ENCODE results near the gene UBN1.

Gene UBN1

DNA sequence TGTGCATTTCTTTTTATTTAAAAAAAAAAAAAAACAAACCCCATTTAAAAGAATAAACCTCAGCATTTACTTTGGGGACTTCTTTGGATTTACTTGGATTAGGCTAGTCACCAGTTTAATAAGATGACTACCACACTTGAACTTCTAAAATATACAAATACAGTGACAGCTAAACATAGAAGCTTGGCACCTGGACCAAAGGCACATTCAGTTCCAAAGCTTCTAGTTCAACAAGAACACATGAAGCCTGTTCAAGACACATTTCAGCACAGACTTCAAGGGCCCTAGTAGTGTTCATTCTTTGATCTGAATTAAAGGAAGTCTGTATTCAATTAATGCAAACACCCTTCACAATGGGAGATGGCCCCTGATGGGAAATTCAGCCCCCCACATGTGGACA is 33.2 kb upstream of the UBN1 start:
- FAIRE-seq = no peak
- DNase-seq (ENCODE audit: low spot score) = no peak

DNA sequence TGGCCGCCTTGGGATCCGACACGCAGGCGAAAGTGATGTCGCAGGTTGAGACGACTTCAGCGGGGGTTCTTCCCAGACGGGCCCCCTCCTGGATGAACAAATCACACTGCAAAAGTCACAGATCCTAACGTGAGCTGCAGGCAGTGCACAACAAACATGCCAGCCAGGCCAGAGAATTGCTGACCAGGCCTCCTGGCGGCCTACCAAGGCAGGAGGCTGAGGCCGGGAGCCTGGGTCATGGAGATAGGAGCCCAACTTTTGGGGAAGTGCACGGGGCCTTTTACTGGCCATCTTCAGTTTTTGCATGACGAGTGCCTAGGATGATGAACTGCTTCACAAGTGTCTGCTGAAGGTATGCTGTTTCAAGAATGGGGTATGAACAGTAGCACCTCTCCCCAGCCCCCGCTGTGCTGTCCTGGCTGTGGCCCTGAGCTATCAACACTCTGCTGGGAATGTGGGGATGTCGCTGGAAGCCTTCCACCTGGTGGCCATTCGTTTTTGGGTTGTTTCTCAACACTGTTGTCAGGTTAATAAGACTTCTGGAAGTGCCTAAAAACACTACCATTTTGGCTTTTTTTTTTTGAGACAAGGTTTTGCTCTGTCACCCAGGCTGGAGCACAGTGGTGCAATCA is 32.6 kb upstream of the UBN1 start:
- no peak for FAIRE-seq
- no peak for DNase-seq (ENCODE audit: low spot score)

DNA sequence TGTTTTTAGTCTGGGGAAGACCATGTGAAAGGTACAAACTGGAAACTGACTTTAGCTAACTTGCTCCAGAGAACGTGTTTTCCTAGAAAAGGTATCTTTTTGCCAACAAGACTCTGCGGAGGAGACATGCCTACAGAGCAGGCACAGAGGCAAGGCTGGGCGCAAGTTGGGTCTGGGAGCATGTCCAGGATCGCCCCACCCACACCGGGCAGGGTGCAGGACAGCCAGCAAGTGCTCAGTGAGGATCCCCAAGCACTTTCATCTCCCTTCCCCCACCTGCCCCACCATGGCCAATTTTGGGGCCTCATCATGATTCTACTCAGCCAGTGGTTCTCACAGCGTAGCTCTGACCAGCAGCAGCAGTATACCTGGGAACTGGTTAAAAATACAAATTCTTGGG is 26.6 kb upstream of the UBN1 start:
- DNase-seq (ENCODE audit: low spot score) (no peak), FAIRE-seq (no peak)

- no peak for DNase-seq (ENCODE audit: low spot score)
- no peak for FAIRE-seq
Measured at GRCh38 chr16:4825196-4825595, 22.1 kb upstream of the UBN1 start.

DNA sequence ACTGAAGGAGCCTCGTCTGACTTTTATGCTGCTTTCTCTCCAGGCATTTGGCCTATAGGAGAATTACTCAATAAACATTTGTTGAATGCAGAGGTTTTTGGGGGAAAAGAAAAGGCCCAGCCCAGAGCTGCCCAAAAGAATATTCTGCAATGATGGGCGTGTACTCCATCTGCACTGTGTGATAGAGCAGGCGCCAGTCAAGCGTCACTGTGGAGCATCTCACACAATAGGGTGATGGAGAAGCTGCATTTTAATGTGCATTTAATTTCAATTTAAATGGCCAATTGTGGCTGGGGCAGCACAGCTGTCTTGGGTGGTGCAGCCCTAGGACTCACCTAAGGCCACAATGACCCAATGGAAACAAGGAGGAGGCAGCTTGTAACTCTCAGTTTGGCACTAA is 20.8 kb upstream of the UBN1 start:
- DNase-seq (ENCODE audit: low spot score) (no peak), FAIRE-seq (no peak)

DNA sequence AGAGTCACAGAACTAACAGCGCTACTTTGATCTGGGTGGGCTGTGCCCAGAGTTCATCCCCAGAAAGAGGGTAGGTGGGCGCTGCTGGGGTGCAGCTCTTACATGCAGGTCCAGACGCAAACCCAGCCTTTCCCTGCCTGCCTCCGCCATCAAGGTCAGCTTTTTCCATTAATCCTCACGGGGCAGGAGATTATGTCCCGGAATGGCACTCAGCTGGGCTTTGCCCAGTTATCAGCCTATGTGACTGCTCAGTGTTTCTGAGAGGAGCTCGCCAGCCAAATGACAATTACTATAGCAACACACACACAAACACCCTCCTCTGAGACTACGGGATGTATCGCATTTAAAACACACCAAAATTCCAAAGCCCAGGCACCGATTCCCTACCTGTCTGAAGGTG is 20.3 kb upstream of the UBN1 start:
- FAIRE-seq = no peak
- DNase-seq (ENCODE audit: low spot score) = no peak

DNA sequence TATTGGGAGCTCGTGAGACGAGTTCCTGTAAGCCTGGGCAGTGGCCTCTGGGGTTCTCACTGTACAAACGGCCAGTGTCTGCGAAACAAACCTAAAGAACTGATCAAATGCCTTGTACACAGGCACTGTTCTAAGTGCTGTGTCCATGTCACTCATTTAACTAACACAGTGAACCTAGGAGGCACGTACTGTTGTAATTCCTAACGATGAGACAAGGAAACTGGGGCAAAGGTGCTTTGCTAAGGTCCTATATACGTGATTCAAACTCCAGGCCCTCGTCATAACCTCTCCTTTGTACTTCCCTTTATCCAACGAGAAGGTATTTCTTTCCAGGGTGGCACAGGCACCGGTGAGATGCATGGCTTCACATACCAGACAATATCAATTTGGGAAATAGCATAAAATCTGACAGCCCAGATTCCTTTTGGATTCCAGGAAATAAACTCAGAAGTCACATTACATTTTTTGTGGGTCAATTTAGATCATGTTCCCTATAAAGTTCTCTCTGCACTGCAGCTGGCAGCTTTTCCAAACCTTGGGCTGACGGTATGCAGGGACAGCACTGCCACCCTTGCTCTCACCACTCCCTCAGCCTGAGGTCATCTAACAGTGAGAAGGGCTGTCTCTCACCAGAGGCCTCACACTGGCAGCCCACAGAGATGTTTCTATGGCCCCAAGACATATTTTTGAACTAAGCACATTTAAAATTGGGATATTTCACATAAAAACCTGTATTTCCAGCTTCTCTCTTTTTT is 18.5 kb upstream of the UBN1 start:
- DNase-seq (ENCODE audit: low spot score) (no peak), FAIRE-seq (no peak)

- FAIRE-seq = no peak
Measured at GRCh38 chr16:4830408-4830807, 16.9 kb upstream of the UBN1 start.

GRCh38 chr16:4831616-4832015 is 15.7 kb upstream of the UBN1 start:
- FAIRE-seq = no peak

More at GRCh38 chr16:4830408-4830807, 16.9 kb upstream of the UBN1 start:
- no peak for DNase-seq (ENCODE audit: low spot score)

DNA sequence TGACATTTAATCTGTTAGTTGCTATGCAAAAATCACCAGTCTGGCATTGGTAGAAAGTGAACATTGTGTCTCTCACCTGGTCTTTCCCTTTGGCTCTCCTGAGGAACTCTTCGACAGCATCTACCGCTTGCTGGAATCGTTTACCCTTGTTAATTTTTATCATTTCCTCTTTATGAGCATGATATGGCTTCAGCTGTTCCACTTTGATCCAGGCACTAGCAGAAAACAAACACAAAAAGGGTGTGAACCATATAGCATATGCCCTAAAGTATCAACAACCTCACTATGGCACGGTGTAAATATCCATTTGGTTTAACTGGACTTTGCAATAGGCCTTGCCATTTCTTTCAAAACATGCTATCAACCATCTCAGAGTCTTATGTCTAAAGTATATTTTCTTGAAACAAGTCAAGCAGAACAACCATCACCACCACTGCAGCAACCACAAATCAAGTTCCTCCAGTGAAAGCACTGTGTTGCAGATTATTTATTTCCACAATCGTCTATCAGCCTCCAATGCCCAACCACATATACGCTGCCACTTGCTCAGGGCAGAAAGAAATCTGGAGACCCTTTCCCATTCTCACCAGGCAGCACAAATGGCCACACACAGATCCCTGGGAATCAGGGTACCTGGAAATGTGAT is 14.5 kb upstream of the UBN1 start:
- DNase-seq (ENCODE audit: low spot score) (no peak), FAIRE-seq (no peak)

More at GRCh38 chr16:4831616-4832015, 15.7 kb upstream of the UBN1 start:
- no peak for DNase-seq (ENCODE audit: low spot score)

GRCh38 chr16:4833584-4833983 is 13.7 kb upstream of the UBN1 start:
- DNase-seq (ENCODE audit: low spot score) = no peak
- FAIRE-seq = no peak

DNA sequence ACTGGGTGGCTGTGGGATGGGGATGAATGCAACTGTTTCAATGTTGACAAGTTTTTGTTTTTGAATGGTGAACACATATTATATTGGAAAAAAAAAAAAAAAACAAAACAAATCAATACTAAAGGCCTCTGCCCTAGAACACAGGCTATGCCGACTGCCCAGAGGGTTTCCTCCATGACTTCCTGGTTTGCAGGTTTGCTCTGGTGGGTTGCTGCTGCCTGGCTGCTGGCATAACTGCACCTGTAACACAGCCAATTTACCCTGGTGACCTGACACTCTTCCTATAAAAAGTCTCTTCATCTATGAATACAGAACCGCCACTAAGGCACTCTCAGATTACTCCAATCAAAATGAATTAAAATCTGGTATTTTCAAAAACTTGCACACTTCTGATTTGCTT is 10.6 kb upstream of the UBN1 start:
- no peak for FAIRE-seq
- no peak for DNase-seq (ENCODE audit: low spot score)

DNA sequence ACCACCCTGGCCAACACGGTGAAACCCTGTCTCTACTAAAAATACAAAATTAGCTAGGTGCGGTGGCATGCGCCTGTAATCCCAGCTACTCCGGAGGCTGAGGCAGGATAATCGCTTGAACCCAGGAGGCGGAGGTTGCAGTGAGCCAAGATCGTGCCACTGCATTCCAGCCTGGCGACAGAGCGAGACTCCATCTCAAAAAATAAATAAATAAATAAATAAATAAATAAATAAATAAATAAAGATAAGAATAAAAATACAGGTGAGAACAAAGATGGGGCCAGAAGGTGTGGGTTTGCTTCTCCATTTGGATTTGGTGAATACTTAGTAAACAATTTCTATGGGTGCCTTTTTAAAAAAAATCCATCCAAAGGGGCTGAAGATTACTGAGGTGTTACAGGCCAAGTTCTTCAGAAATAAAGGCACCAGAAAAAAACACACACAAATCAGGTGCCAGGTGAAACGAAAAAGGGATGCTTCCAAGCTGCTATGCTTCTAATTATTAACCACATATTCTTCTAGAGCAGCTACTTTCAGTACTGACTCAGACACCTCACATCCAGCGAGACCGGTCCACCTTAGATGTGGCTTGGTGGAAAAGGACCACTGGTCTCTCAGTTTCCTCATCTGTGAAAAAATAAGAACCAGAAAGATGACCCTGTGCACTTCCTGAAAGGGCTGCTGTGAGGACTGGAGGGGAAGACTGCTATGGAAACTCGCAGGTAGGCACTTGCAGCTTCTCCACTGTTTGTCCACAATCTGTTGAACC is 9.4 kb upstream of the UBN1 start:
- no peak for DNase-seq (ENCODE audit: low spot score)
- no peak for FAIRE-seq

DNA sequence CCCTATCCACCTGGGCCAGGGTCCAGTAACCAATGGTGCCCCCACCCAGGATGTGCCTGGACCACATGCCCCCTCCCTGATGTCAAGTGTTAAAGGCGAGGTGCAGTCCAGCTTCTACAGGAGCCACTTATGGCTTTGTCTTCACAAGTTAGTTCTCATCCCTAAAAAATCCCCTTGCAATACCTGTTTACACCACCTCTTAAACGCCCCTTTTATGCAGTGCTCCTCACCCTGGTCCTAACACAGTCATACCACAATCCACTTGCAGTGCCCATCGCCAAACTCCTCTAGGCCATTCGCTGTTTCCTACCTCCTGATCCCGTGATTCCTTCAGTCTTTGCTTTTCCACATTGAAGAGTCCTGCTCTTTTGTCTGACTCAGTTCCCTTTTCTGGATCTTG is 7.3 kb upstream of the UBN1 start:
- FAIRE-seq (no peak), DNase-seq (ENCODE audit: low spot score) (no peak)

GRCh38 chr16:4840984-4841383 is 6.3 kb upstream of the UBN1 start:
- DNase-seq (ENCODE audit: low spot score) (no peak), FAIRE-seq (no peak)

DNA sequence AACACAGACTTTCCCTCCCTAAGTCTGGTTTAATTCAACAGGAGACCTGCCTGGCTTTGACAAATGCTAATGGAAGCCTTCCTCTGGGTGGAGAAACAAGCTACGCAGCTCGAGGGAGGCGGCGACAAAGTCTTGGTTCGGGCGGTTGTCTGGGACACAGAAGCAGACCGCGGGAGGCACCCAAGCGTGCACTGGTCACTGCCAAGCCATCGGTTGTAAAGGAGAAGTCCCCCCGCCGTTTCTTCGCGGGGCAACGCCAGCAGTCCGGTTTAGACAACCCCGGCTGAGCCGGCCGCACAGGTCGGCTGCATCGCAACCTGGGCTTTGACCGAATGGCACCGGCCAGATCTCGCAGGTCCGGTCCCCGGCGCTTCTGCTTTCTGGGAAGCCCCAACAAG is 779 bp upstream of the UBN1 start:
- peak; percentile 72 for DNase-seq (ENCODE audit: low spot score)
- peak; percentile 59 for FAIRE-seq

DNA sequence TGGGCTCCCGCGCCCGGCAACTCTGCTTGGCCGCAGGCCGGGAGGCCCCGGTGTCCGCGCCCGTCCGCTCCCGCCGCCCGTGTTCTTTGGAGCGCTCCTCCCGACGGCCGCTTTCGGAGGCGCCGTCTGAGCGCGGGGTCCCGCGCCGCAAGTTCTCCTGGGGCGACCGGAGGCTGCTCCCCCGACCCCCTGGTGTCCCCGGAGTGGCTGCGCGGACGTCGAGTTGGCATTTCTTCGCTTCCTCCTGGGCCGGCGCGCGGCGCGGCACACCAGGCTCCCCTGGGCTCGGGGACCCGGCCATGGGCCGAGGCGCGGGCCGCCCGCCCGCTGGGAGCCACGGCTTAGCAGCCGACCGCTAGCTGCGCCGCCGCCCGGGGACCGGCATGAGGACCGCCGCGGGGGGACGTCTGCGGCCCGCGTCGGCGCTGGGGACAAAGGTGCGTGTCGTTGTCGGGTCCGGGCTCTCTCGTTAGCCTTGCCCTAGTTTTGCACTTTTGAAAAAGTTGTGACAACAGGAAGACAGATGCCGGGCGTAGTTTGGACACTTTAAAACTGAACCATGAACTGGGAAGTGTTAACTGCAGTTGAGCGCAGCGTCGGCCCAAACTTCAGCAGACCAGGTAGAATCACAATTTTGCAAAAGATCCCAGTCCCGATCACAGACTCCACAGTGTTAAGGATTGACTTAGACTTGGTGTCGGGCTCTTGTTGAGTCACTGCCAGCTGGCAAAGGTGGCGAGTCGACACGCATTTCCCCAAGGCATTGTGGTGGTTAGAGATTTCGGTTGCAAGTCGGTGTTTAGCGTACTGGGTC is 700 bp downstream of the UBN1 start:
- peak; percentile 39 for DNase-seq (ENCODE audit: low spot score)
- FAIRE-seq = no peak

DNA sequence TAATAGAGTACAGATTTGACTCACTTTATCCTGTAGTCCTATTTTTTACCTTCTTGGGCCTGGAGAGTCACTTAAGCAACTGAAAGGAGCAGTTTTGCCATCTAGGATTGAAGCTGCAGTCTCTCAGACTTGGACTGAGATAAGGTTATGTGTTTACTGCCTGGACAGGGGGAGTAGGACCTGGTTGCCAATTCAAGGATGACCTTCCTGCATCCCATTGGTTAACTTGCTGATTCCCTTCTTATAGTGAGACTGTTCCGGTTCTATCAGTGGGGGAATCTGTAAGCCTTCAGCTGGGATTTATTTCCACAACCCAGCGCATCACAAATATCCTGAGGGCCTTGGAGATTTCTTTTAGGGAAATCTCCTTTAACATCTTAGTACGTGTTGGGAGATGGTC is 2.9 kb downstream of the UBN1 start:
- FAIRE-seq (no peak), DNase-seq (ENCODE audit: low spot score) (no peak)

- FAIRE-seq (no peak), DNase-seq (ENCODE audit: low spot score) (no peak)
Measured at GRCh38 chr16:4852221-4852872, 5.1 kb downstream of the UBN1 start.

DNA sequence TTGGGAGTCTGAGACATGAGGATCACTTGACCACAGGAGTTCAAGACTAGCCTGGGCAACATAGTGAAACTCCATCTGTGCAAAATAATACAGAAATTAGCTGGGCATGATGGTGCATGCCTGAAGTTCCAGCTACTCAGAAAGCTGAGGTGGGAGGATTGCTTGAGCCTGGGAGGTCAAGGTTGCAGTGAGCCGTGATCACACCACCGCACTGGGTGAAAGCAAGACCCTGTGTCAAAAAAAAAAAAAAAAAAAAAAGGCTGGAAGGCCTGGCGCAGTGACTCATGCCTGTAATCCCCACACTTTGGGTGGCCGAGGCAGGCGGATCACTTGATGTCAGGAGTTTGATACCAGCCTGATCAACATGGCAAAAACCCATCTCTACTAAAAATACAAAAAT is 8.1 kb downstream of the UBN1 start:
- FAIRE-seq = no peak
- no peak for DNase-seq (ENCODE audit: low spot score)

DNA sequence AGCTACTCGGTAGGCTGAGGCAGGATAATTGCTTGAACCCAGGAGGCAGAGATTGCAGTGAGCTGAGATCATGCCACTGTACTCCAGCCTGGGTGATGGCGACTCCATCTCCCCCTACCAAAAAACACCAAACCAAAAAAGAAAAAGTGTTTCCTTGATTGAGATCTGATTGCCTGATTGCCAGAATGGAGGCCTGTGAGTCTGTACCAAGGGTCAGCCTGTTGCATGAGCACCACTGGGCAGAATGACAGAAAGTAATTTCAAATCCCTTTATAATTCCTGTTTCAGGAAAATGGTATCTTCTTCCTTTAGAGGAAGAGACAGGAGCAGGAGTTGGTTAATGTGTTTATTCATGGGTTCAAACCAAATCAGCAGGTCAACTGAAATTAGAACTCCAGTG is 8.5 kb downstream of the UBN1 start:
- no peak for DNase-seq (ENCODE audit: low spot score)
- no peak for FAIRE-seq
